Activated CD4-positive, alpha-beta memory T cell treated with anti-CD3 and anti-CD28 coated beads for 36 hours (primary cell): ENCODE data around the gene FPR1. TPM values are rescaled to one million over a fixed set of nuclear protein-coding genes. Genes with fewer than 3 reads are reported as not detected.
"Not testable (repeated sequence)": the region's sequence is repeated elsewhere in the genome, so short reads cannot be mapped to it uniquely, and the experiment has no call there.

Source experiments
- CTCF ChIA-PET: fragments of 350-600 bp; sonication (Branson Sonifier 250); formaldehyde crosslinking; loops from one replicate; lab custom pipeline; 2021; ENCODE audit warnings: antibody characterized with exemption, inconsistent platforms; lab: Charles Lee
- POLR2A ChIA-PET: fragments of 350-600 bp; sonication (Branson Sonifier 250); formaldehyde crosslinking; loops from one replicate; lab custom pipeline; 2021; ENCODE audit warnings: antibody characterized with exemption; lab: Charles Lee
- DNase-seq: peaks from one replicate; pipeline ENCODE4 v3.0.0-alpha.2; 2020
- H3K27ac Mint-ChIP-seq: one replicate; pipeline ENCODE4 v1.8.0; 2021; ENCODE audit warnings: mixed read lengths
- H3K27me3 Mint-ChIP-seq: one replicate; pipeline ENCODE4 v1.8.0; 2021; ENCODE audit warnings: mixed read lengths
- H3K36me3 Mint-ChIP-seq: one replicate; pipeline ENCODE4 v1.8.0; 2021; ENCODE audit warnings: mixed read lengths
- H3K4me1 Mint-ChIP-seq: one replicate; pipeline ENCODE4 v1.8.0; 2021; ENCODE audit warnings: low read depth, mixed read lengths
- H3K4me3 Mint-ChIP-seq: one replicate; pipeline ENCODE4 v1.8.0; 2021; ENCODE audit warnings: mild to moderate bottlenecking, mixed read lengths
- H3K9me3 Mint-ChIP-seq: one replicate; pipeline ENCODE4 v1.8.0; 2021; ENCODE audit warnings: mixed read lengths
- intact Hi-C: fragments of 100-400 bp; cut with micrococcal nuclease; formaldehyde crosslinking; loops from one replicate; pipeline ENCODE4 v1.15.1; 2023
- total RNA-seq, 2 experiments: library from RNA; stranded (reverse); gene quantifications; one replicate each; pipeline ENCODE4 v1.2.3, GENCODE V29; 2021

Gene FPR1
- total RNA-seq, 2 experiments from 2014 or later = not detected

DNA sequence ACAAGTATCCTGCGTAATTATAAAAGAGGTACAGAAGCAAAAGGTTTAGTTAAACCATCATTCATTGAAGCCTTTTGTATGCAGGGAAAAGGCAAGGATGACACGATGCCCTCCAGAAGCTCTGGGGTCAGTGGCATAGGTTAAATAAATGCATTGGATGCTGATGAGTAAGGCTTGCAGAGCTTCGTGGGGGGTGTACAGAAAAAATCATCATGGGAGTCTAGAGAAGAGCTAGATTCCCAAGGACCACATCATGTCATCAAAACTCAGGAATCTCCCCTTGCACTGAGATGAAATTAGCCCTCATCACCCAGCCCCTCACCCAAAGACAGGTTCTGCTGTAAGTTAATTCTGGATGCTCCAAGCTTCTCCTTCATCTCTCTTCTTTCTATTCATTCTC, 8.3 kb downstream of the FPR1 start:
- intact Hi-C loops = no loop called here
- ChIA-PET CTCF (no interaction called here), POLR2A (no interaction called here)
- H3K4me1 Mint-ChIP-seq = no peaks in the 10 kb centered on the region
- H3K9me3 Mint-ChIP-seq = no peaks in the 10 kb centered on the region
- H3K27ac Mint-ChIP-seq = no peak overlapping the region
- DNase-seq = no peak
- H3K4me3 Mint-ChIP-seq = no peak overlapping the region
- no peaks in the 10 kb centered on the region for H3K36me3 Mint-ChIP-seq
- H3K27me3 Mint-ChIP-seq = peaks cover 5% of the 10 kb centered on the region

- DNase-seq = no peak
- POLR2A ChIA-PET = no interaction called here
- Mint-ChIP-seq H3K27me3 (peaks cover 5% of the 10 kb centered on the region), H3K4me1 (no peaks in the 10 kb centered on the region), H3K9me3 (no peaks in the 10 kb centered on the region), H3K4me3 (no peak overlapping the region), H3K27ac (no peak overlapping the region), H3K36me3 (no peaks in the 10 kb centered on the region)
- intact Hi-C loops = no loop called here
- CTCF ChIA-PET = no interaction called here
Measured at GRCh38 chr19:51742789-51743188, 8.9 kb downstream of the FPR1 start.

DNA sequence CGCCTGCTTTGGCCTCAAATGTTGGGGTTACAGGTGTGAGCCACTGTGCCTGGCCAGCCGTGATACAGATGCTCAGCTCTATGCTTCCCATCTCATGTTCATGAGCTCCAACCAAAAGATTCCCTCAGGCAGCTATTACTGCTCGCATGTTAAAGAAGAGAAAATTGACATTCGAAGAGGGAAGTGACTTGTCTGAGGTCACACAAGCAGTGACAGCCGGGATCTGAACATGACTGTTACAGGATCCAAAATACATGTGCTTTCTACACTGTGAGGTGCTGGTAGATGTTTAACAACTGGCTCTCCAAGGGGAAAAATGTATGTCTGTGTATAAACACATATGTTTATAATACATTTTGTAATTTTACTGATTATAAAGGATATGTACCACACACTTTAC, 11.3 kb downstream of the FPR1 start:
- DNase-seq = no peak
- peaks cover 13% of the 10 kb centered on the region for H3K27me3 Mint-ChIP-seq
- POLR2A ChIA-PET = no interaction called here

DNA sequence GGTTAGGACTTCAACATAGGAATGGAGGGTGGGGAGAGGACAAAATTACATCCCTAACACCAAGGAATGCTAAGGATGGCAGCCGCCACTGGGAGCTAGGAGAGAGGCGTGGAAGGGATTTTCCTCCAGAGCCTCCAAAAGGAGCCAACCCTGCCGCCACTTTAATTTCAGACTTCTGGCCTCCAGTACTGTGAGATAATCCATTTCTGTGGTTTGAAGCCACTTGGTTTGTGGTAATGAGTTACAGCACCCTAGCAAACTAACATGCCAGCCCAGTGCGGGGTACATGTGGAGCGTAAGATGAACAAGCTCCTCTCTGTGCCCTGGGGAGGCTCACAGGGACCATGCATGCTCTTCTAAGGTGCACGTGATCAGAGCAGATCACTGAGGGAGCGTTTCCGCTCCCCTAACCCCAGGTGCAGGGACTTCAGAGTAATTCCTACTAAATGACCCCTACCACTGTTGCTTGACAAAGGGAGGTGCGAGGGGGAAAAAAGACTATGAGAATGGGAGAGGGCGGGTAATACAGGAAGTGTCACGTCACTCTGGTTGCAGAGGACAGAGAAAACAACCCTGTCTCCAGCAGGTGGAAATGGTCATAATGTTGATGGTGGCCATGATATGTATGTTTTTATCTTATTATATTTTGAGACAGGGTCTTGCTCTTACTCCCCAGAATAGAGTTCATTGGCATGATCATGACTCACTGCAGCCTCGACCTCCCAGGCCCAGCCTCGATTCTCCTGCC, 12.0 kb downstream of the FPR1 start:
- H3K4me3 Mint-ChIP-seq = no peak overlapping the region
- intact Hi-C loops = no loop called here
- no peaks in the 10 kb centered on the region for H3K36me3 Mint-ChIP-seq
- H3K4me1 Mint-ChIP-seq = no peaks in the 10 kb centered on the region
- peaks cover 14% of the 10 kb centered on the region for H3K27me3 Mint-ChIP-seq
- no peak overlapping the region for H3K27ac Mint-ChIP-seq
- CTCF ChIA-PET = no interaction called here
- no peak for DNase-seq
- POLR2A ChIA-PET = no interaction called here
- no peaks in the 10 kb centered on the region for H3K9me3 Mint-ChIP-seq

More for the DNA sequence above, 11.3 kb downstream of the FPR1 start:
- no peaks in the 10 kb centered on the region for H3K4me1 Mint-ChIP-seq
- CTCF ChIA-PET = no interaction called here
- H3K4me3 Mint-ChIP-seq = no peak overlapping the region
- intact Hi-C loops = no loop called here
- H3K9me3 Mint-ChIP-seq = no peaks in the 10 kb centered on the region
- no peaks in the 10 kb centered on the region for H3K36me3 Mint-ChIP-seq
- no peak overlapping the region for H3K27ac Mint-ChIP-seq

DNA sequence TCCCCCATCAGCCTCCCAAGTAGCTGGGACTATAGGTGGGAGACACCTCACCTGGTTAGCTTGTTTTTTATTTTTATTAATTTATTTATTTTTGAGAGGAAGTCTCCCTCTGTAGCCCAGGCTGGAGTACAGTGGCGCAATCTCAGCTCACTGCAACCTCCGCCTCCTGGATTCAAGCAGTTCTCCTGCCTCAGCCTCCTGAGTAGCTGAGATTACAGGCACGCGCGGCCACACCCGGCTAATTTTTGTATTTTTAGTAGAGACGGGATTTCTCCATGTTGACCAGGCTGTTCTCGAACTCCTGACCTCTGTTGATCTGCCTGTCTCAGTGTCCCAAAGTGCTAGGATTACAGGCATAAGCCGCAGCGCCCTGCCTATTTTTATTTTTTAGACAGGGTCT, 13.2 kb downstream of the FPR1 start:
- peaks cover 14% of the 10 kb centered on the region for H3K27me3 Mint-ChIP-seq
- intact Hi-C loops, H3K4me1 Mint-ChIP-seq, H3K36me3 Mint-ChIP-seq, CTCF ChIA-PET, H3K9me3 Mint-ChIP-seq, H3K4me3 Mint-ChIP-seq, DNase-seq, H3K27ac Mint-ChIP-seq, POLR2A ChIA-PET: not testable (repeated sequence)

DNA sequence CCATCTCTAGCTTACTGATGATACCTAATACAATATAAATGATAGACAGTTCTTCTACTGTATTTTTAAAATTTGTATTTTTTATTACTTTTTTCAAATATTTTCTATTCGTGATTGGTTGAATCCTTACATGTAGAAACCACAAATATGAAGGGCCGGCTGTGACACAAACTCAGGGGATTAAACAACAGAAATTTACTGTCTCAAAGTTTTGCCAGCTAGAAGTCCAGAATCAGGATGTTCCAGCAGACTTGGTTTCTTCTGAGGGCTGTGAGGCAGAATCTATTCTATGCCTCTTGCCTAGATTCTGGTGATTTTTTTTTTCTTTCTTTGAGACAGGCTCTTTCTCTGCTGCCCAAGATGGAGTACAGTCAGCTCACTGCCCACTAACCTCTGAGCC, 13.8 kb downstream of the FPR1 start:
- Mint-ChIP-seq H3K4me3 (no peak overlapping the region), H3K27me3 (peaks cover 14% of the 10 kb centered on the region), H3K9me3 (no peaks in the 10 kb centered on the region), H3K27ac (no peak overlapping the region), H3K4me1 (no peaks in the 10 kb centered on the region), H3K36me3 (no peaks in the 10 kb centered on the region)
- no peak for DNase-seq
- intact Hi-C loops = no loop called here
- CTCF ChIA-PET = no interaction called here
- POLR2A ChIA-PET = no interaction called here

DNA sequence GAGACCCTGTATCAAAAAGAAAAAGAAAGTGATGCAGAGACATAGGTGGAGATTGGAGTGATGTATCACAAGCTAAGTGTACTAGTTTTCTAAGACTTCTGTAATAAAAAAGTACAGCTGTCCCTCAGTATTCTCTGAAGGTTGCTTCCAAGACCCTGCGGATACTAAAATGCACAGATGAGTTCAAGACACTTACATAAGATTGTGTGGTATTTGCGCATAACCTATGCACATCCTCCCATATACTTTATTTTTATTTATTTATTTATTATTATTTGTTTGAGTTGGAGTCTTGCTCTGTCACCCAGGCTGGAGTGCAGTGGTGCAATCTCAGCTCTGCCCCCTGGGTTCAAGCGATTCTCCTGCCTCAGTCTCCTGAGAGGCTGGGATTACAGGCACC, 14.3 kb downstream of the FPR1 start:
- POLR2A ChIA-PET = no interaction called here
- H3K9me3 Mint-ChIP-seq = no peaks in the 10 kb centered on the region
- H3K36me3 Mint-ChIP-seq = no peaks in the 10 kb centered on the region
- no peak overlapping the region for H3K4me3 Mint-ChIP-seq
- CTCF ChIA-PET = no interaction called here
- H3K27ac Mint-ChIP-seq = no peak overlapping the region
- H3K27me3 Mint-ChIP-seq = peaks cover 14% of the 10 kb centered on the region
- no peaks in the 10 kb centered on the region for H3K4me1 Mint-ChIP-seq
- no peak for DNase-seq
- intact Hi-C loops = no loop called here

DNA sequence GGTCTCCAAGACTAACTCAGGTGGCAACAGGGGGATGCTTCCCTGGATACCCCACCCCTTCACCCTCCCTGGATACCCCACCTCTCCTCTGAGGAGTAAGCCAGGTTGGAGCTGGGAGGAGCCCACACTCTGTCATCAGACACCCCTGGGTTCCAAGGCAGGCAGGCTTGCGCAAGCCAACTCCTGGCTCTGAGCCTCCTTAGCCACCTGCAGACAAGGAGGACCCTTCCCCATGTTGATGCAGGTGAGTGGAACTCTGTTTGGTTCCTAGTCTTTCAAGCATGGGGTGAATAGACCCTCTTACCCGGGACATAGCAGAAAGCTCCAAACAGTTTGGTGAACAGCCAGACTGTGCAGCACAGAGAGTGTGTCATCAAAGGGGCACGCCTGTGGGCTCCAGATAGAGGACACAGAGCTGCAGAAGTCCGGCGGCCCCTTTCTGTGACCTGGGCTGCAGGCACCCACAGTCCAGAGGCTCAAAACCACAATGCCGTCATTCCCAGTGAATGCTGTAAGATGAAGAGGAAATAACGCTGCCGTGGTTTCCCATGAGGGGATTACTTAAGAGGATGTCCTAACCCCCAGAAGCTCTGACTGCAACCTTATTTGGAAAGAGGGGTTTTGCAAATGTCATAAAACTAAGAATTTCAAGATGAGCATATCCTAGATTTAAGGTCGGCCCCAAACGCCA, 15.8 kb downstream of the FPR1 start:
- intact Hi-C loops = no loop called here
- Mint-ChIP-seq H3K4me1 (no peaks in the 10 kb centered on the region), H3K9me3 (peaks cover 5% of the 10 kb centered on the region), H3K27ac (no peak overlapping the region), H3K36me3 (no peaks in the 10 kb centered on the region), H3K4me3 (no peak overlapping the region), H3K27me3 (peaks cover 16% of the 10 kb centered on the region)
- ChIA-PET CTCF (no interaction called here), POLR2A (no interaction called here)
- no peak for DNase-seq

DNA sequence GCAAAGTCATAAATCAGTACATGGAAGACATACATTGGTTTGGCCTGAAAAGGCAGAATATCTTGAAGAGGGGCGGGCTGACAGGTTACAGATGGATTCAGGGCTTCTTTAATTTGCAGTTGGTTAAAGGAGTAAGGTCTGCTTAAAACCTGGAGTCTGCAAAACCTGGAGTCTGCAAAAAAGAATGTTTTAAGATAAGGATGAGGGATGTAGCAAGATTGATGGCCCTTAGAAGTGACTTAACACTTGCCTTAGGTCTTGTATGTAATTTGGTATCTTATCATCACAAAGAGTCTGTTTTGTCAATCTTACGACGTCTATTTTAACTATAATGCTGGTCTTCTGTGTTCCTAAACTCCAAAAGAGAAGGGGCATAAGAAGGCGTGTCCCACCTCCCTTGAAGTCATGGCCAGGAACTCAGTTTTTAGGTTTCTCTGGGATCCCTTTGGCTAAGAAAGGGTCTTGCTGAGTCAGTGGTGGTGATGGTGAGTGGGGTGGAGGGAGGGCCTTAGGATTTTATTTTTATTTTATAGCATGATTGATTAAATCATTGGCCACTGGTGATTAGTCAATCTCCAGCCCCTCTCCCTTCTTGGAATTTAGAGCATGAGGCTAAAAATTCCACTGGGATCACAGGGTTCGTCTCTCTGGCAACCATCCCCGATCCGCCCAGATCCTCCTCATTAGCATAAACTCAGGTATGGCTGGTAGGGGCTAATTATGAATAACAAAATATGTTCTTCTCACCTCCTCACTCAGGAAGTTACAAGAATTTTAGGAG, 17.7 kb downstream of the FPR1 start:
- Mint-ChIP-seq H3K36me3 (no peaks in the 10 kb centered on the region), H3K9me3 (peaks cover 14% of the 10 kb centered on the region), H3K27me3 (peaks cover 14% of the 10 kb centered on the region), H3K27ac (no peak overlapping the region), H3K4me1 (no peaks in the 10 kb centered on the region), H3K4me3 (no peak overlapping the region)
- POLR2A ChIA-PET = no interaction called here
- intact Hi-C loops = no loop called here
- no peak for DNase-seq
- CTCF ChIA-PET = no interaction called here

DNA sequence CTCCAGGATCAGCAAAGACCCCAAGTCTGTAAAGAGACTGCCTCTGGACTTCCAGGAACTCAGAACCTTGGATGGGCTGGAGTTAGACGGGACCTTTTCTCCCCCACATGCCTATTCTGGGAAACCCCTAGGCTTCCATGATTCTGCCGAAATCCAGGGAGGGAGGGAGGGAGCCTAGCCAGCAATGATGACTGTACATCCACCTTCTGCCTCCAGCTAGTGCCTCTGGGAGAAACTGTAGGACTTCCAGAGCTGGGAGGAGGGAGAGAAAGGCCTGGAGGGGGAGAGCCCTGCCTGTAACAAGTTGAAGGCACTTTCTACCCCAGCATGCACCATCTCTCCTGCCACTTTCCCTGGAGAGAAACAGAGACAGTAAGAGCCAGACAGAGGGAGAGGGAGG, 21.9 kb downstream of the FPR1 start:
- peaks cover 15% of the 10 kb centered on the region for H3K9me3 Mint-ChIP-seq
- no peaks in the 10 kb centered on the region for H3K36me3 Mint-ChIP-seq
- ChIA-PET POLR2A (no interaction called here), CTCF (no interaction called here)
- DNase-seq = no peak
- no peak overlapping the region for H3K27ac Mint-ChIP-seq
- no peak overlapping the region for H3K4me3 Mint-ChIP-seq
- intact Hi-C loops = no loop called here
- no peaks in the 10 kb centered on the region for H3K4me1 Mint-ChIP-seq
- H3K27me3 Mint-ChIP-seq = peaks cover 20% of the 10 kb centered on the region

DNA sequence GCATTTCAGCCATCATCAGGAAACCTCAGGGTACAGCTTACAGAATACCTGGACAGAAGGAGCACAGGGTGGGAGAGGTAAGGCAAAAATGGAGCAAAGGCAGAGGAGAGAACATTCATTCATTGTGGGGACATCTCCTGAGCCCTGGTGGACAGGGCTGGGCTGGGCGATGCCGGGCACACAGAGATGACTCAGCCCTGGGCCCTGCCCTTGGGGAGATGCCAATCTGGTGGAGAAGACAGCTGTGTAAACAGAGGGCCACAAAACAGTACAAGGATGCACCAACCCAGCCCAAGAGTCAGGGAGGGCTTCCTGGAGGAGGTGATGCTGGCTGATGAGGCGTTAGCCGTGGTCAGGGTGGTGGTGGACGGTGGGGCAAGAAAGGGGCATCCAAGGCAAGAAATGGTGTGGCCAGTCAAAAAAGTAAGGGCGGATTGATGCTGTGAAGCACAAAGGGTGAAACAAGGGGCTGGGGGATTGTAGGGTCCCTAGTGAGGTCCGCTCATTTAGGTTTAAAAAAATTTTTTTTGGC, 24.3 kb downstream of the FPR1 start:
- POLR2A ChIA-PET = no interaction called here
- CTCF ChIA-PET = no interaction called here
- intact Hi-C loops = no loop called here
- Mint-ChIP-seq H3K9me3 (peaks cover 15% of the 10 kb centered on the region), H3K27ac (no peak overlapping the region), H3K4me1 (no peaks in the 10 kb centered on the region), H3K36me3 (no peaks in the 10 kb centered on the region), H3K27me3 (peaks cover 36% of the 10 kb centered on the region), H3K4me3 (no peak overlapping the region)
- no peak for DNase-seq

- Mint-ChIP-seq H3K9me3 (peaks cover 11% of the 10 kb centered on the region), H3K36me3 (no peaks in the 10 kb centered on the region), H3K27ac (no peak overlapping the region), H3K27me3 (peaks cover 33% of the 10 kb centered on the region), H3K4me1 (no peaks in the 10 kb centered on the region), H3K4me3 (no peak overlapping the region)
- DNase-seq = no peak
- CTCF ChIA-PET = no interaction called here
- intact Hi-C loops = no loop called here
- POLR2A ChIA-PET = no interaction called here
Measured at GRCh38 chr19:51726049-51726448, 25.6 kb downstream of the FPR1 start.
